ENCODE data around the gene RTL1. TPM values are rescaled to one million over a fixed set of nuclear protein-coding genes. Genes with fewer than 3 reads are reported as not detected.

Gene RTL1
- polyA plus RNA-seq, result under 1 TPM in 1 of 3 donors, not detected in 2; 0.01 TPM

GRCh38 chr14:100903672-100904185 is at the start of gene RTL1:
Gene RTL1 (minus strand): TSS chr14:100903722. CDS start chr14:100884788, 18,934 bp downstream.
- WGBS, 3 donors, result 68 to 74% (median 71%) methylated on average over 12 of the region's 12 CpGs
- no peak within 1 kb of the TSS for H3K27ac ChIP-seq (ENCODE audit: low read depth, low read length)

GRCh38 chr14:100950024-100950423 is 46.5 kb upstream of the RTL1 start:
- WGBS, 3 donors, result 87 to 93% (median 91%) methylated on average over 3 of the region's 3 CpGs
- H3K27ac ChIP-seq (ENCODE audit: low read depth, low read length), result no peak overlapping the region

GRCh38 chr14:100944052-100944451 is 40.5 kb upstream of the RTL1 start:
- H3K27ac ChIP-seq (ENCODE audit: low read depth, low read length), result no peak overlapping the region
- 85 to 93% (median 92%) methylated on average over 2 of the region's 2 CpGs for WGBS, 3 donors

DNA sequence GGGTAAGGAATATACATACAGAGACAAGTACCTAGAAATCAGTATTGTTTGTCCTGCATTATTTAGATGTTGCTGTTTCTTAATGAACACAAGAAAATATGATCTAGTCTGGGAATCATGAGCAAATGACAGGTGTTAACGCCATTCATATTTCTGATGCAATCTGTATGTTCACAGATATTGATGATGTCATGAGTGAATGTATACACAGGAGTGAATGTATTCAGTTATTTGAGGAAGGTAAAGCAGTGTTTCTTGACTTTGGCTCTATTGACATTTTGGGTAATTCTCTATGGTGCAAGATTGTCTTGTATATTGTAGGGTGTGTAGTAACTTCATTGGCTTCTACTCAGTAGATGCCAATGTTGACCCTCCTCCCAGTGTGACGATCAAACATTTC is 26.7 kb upstream of the RTL1 start:
- no peak overlapping the region for H3K27ac ChIP-seq (ENCODE audit: low read depth, low read length)
- WGBS, 3 donors, result 89 to 98% (median 95%) methylated on average over 2 of the region's 2 CpGs

- no peak overlapping the region for H3K27ac ChIP-seq (ENCODE audit: low read depth, low read length)
- 68 to 75% (median 70%) methylated on average over 2 of the region's 2 CpGs for WGBS, 3 donors
These were observed 12.0 kb upstream of the RTL1 start for GRCh38 chr14:100915560-100915959.

DNA sequence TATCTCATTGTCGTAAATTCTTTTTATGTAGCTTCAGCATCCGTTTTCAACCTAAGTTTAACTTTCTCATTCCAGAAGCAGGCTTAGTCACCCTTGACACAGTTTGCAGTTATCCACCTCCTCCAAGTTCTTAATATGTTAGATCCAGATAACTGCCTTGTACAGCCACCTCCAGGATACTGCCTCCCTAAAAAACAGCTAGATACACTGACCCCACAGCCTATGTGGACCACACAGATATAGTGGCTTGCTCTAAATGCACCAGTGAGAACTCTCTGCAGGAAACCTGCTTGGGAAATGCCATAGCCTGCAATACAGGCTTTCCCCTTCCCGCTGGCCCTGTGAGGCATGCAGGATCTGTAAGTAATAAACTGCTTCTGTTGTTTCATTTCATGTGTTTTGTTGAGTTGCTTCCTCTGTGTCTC is 11.1 kb upstream of the RTL1 start:
- no peak overlapping the region for H3K27ac ChIP-seq (ENCODE audit: low read depth, low read length)
- WGBS, 3 donors, result 78 to 84% (median 84%) methylated on average over 3 of the region's 3 CpGs

GRCh38 chr14:100911665-100912316 is 8.3 kb upstream of the RTL1 start:
- H3K27ac ChIP-seq (ENCODE audit: low read depth, low read length), result no peak overlapping the region
- WGBS, 3 donors, result 70 to 88% (median 81%) methylated on average over 8 of the region's 8 CpGs

- H3K27ac ChIP-seq (ENCODE audit: low read depth, low read length), result no peak overlapping the region
- 89 to 90% (median 89%) methylated on average over 21 of the region's 21 CpGs for WGBS, 3 donors
These were observed 7.6 kb upstream of the RTL1 start for GRCh38 chr14:100910888-100911664.

DNA sequence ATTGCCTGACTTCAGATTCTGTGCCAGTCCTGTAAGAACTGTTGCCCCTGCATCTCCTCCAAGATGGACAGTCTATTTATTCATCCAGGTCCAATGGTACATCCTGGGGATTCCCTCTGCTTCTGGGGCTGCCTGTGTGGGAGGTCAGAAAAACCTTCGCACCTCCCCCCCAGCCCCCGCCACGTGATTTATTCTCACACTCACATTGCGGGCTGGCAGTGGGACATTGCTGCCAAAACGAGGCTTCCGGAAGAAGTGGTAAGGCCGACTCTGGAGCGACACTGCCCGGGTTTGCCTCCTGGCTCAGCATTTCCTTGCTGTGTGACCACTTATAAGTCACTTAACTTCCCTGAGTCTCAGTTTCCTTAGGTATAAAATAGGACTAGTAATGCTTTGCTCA is 5.9 kb upstream of the RTL1 start:
- 76 to 91% (median 86%) methylated on average over 9 of the region's 9 CpGs for WGBS, 3 donors
- no peak overlapping the region for H3K27ac ChIP-seq (ENCODE audit: low read depth, low read length)

GRCh38 chr14:100907240-100907639 is 3.7 kb upstream of the RTL1 start:
- 83 to 91% (median 88%) methylated on average over 8 of the region's 8 CpGs for WGBS, 3 donors
- no peak overlapping the region for H3K27ac ChIP-seq (ENCODE audit: low read depth, low read length)

DNA sequence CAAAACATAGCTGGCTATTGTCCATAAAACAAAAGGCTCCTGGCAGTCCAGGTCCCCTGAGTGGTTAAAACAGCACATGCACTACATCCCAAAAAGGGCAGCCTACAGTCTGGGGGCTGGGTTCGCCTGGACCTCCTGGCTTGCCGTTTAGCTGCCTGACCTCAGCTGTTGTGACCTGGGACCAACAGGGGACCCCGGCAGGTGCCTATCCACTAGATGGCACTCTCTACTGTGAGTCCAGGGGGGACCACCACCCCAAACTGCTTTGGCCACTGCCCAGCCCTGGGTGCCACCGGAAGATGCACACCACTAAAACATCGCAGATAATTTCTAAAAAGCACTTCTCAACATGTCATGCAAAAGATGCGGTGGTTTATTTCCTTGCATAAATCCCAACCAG is 2.9 kb upstream of the RTL1 start:
- WGBS, 3 donors, result 66 to 73% (median 72%) methylated on average over 6 of the region's 6 CpGs
- H3K27ac ChIP-seq (ENCODE audit: low read depth, low read length), result no peak overlapping the region

DNA sequence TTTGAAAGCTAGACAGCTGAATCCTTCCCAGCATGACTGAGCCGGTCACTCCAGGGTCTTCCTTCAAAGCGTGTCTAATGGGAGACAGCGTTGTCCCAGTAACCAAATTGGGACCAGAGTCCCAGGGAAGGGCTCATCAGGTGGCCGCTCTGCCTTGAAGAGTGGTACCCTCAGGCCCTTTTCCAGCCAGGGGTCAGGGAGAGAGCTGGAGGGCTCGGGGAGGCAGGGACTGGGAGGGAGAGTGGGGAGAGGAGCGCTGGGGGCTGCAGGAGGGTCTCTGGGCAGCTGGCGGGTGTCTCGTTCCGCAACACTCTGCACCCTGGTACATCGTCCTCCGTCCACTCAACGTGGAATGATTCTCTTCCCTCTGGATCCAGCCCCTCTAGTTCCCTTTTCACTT is 1.6 kb upstream of the RTL1 start:
- 74 to 80% (median 77%) methylated on average over 12 of the region's 12 CpGs for WGBS, 3 donors
- no peak overlapping the region for H3K27ac ChIP-seq (ENCODE audit: low read depth, low read length)

GRCh38 chr14:100904307-100905087 is 975 bp upstream of the RTL1 start:
- 35 to 36% (median 36%) methylated on average over 39 to 45 of the region's 45 CpGs for WGBS, 3 donors
- no peak overlapping the region for H3K27ac ChIP-seq (ENCODE audit: low read depth, low read length)

- no peak overlapping the region for H3K27ac ChIP-seq (ENCODE audit: low read depth, low read length)
- 82 to 85% (median 84%) methylated on average over 10 of the region's 10 CpGs for WGBS, 3 donors
These were observed 421 bp downstream of the RTL1 start for GRCh38 chr14:100903134-100903468.

GRCh38 chr14:100902295-100903133 is 1.0 kb downstream of the RTL1 start:
- H3K27ac ChIP-seq (ENCODE audit: low read depth, low read length), result no peak overlapping the region
- 77 to 83% (median 83%) methylated on average over 18 of the region's 18 CpGs for WGBS, 3 donors

- WGBS, 3 donors, result 90 to 94% (median 91%) methylated on average over 12 of the region's 12 CpGs
- H3K27ac ChIP-seq (ENCODE audit: low read depth, low read length), result no peak overlapping the region
These were observed 1.9 kb downstream of the RTL1 start for GRCh38 chr14:100901391-100902183.

GRCh38 chr14:100900837-100901390 is 2.6 kb downstream of the RTL1 start:
- no peak overlapping the region for H3K27ac ChIP-seq (ENCODE audit: low read depth, low read length)
- 48 to 65% (median 58%) methylated on average over 15 of the region's 15 CpGs for WGBS, 3 donors

All from adipose tissue (tissue), 3 donors.